GM19043 (cell line): Measurements from ENCODE around the gene PNLIPRP3.

Experiments used
- ATAC-seq: cut with Tn5 transposase; IDR thresholded peaks from one replicate; pipeline ENCODE4 v1.9.1; 2021; ENCODE audit warnings: low read depth; ENCODE audit not compliant: unreplicated experiment

PNLIPRP3 gene

GRCh38 chr10:116444527-116445142, 17.0 kb downstream of the PNLIPRP3 start:
- peak; percentile 80 for ATAC-seq

GRCh38 chr10:116450861-116451260, 23.2 kb downstream of the PNLIPRP3 start:
- no peak for ATAC-seq

- ATAC-seq = no peak
Measured at GRCh38 chr10:116451711-116452337, 24.2 kb downstream of the PNLIPRP3 start.

GRCh38 chr10:116452338-116452720, 24.7 kb downstream of the PNLIPRP3 start:
- ATAC-seq = no peak

DNA sequence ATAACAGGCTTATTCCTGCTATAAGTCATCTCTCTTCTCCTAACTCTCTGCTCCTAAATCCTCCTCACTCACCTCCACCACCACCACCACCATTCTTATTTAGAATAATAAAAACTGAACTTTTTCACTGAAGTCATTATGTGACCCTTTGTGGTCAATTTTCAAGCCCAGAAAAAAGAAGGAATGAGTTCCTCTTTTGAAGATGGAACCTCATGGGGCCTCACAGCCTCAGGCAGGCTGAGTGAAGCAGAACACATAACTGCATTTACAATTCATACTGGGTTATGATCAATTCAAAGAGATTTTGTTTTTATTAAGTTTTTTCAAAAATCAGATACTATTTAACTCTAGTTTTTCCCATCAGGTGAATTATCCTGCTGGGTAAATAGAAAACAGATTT, 29.8 kb downstream of the PNLIPRP3 start:
- ATAC-seq = no peak

DNA sequence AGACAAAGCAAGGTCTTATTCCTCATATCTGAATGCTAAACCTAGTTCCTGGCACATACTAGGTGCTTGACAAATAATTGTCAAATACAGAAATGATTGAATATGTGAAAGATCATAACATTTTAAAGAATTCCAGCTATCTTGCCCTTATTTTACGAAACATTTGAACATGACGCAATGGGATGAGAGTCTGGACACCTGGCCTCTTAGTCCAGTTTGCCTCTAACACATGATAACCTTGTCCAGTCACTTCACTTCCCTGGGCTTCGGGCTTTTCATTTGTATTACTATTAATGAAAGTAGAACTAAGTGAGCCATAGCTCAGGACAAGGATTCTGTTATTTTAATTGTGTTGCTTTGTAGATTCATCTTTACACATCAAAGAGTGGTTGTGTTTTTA, 32.6 kb downstream of the PNLIPRP3 start:
- no peak for ATAC-seq

GRCh38 chr10:116461680-116462079, 34.0 kb downstream of the PNLIPRP3 start:
- ATAC-seq = no peak

GRCh38 chr10:116464257-116464656, 36.6 kb downstream of the PNLIPRP3 start:
- no peak for ATAC-seq

DNA sequence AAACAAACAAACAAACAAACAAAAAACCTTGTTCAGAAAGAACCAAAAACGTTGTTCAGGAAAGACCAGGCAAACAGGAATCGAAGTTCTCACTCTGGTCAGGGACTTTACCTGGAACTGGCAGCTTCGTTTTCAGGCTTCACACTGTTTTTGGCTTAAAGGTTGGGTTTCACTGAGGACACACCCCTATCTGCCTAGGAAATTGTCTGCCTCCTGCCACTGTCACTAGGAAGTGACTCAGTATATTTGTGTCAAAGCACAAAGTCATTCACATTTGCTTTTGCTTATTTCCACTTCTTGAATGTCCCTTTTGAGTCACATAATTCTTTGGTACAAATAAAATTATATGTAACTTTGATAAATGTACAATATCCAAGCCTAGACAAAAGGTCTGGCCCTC, 37.9 kb downstream of the PNLIPRP3 start:
- ATAC-seq = no peak

GRCh38 chr10:116466715-116467422, 39.2 kb downstream of the PNLIPRP3 start:
- no peak for ATAC-seq

DNA sequence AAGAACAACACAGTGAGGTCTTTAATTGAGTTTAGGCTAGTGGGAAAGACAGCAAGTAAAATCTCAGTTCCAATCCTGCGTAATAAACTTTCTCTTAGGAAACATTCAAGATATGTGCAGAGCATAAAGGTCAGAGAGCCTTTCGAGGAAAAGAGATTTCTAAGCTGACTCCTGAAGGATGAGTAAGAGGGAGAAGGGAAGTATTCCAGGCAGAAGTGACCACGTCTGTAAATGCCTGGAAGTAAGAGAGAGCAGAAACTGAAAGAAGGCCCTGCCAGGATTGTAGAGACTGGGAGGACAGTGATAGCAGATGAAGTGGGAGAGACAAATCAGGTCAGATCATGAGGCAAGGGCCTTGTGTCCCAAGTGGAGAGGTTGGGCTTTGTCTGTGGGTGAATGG, 41.8 kb downstream of the PNLIPRP3 start:
- ATAC-seq = no peak

- ATAC-seq = no peak
Measured at GRCh38 chr10:116470071-116470470, 42.4 kb downstream of the PNLIPRP3 start.

GRCh38 chr10:116470768-116471415, 43.2 kb downstream of the PNLIPRP3 start:
- ATAC-seq = no peak

DNA sequence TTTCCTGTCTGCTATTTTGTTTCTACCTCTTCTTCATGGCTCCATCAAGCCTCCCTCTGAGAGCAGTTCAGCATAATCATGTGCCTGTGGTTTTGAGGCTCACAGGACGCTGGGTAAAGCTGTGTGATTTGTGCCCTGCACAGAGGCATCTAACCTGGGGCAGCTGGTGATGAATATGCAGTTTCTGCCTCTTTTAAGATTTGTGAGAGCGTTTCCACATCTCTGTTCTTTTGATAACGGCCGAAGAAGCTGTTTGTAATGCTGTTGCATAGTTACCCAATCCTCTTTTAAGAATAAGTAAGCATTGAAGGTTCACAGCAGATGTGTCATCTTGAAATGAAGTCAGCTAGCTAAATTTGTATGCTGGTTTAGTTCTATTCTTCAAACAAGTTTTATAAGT, 45.2 kb downstream of the PNLIPRP3 start:
- ATAC-seq = no peak

DNA sequence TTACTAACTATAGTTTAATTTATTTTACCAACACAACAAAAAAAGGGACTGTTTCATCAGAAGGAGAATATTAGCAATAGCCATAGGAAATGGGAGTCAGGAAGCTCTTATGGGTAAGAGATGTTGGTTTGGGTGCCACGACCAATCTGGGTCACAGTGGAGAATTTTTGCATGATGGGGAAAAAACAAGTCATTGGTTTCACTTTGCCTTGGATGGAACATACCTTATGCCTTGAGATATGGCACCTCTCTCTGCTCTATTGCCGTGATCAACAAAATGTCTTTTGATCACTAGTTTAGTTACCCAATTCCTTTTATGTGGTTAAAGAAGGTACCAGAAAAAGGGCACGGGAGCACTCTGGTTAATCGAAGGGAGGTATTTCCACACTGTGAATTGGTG, 48.2 kb downstream of the PNLIPRP3 start:
- no peak for ATAC-seq

DNA sequence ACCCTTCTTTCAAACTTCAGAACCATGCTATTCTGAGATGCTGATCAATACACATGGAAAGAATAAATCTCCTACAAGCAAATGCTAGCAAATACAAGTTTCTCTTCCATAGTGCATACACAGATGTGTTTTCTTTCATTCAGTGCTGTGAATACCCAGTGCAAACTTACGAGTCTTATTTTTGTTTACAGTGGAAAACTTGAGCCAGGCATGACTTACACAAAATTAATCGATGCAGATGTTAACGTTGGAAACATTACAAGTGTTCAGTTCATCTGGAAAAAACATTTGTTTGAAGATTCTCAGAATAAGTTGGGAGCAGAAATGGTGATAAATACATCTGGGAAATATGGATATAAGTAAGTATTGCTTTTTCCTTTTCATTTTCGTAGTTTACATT, 48.8 kb downstream of the PNLIPRP3 start:
- no peak for ATAC-seq

GRCh38 chr10:116477986-116478664, 50.5 kb downstream of the PNLIPRP3 start:
- no peak for ATAC-seq

GRCh38 chr10:116486770-116487448, 59.3 kb downstream of the PNLIPRP3 start:
- ATAC-seq = no peak

DNA sequence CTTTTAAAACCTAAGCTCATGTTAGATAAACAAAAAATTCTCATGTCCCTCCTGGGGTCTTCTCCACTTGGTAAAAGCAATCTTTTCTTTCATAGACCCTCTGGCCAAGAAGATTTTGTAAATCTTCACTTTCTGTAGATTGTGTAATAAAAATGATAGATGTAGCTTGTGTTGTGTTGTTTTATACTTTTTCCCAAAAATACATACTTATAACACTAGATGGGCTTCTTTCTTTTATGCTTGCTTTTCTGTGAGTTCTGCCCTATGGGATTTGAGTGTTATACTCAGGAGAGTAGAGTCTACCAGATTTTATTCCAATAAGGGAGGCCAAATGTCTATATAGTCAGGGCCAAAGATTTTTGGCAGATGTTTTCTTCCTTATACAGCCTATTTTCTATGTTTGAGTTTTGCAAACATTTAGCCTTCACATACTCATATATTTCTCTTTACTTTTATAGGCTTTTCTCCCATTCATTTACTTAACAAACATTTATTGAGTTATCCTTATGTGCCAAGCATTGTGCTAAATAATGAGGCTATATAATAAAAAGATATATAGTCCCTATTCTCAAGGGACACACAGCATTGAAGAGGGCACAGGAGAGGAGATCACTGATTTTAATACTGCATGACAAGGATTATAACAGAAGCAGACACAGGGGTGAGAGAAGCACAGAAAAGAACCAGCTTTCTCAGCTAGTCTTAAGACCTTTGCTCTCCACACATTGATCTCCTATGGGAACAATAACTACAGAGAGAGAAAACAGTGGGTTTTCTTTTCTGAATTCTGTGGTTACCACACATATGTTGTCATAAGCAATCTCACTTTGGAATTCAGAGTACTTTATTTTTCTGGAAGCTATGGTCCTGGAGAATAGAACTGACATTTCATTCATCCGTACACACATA, 60.1 kb downstream of the PNLIPRP3 start:
- no peak for ATAC-seq
